ENCODE results near the gene LHX3. TPM values are rescaled to one million over a fixed set of nuclear protein-coding genes. Genes with fewer than 3 reads are reported as not detected.

The LHX3 gene
- total and polyA plus RNA-seq, 2 of the 8 experiments (the other 6 are each of a cell fraction or from before 2014, with no cell fraction given): 0.02 TPM; not detected in 1

GRCh38 chr9:136248951-136249876 is 44.3 kb upstream of the LHX3 start (continued):
- TF ChIP-seq USF2 (IDR thresholded peaks at IDR 0.05; ENCODE audit: low read length) (no peak), E2F6 (IDR thresholded peaks at IDR 0.05) (no peak), SIRT6 (IDR thresholded peaks at IDR 0.05; ENCODE audit: low read length) (no peak), TEAD4 (IDR thresholded peaks at IDR 0.05; ENCODE audit: low read depth, low read length) (no peak), KDM1A (IDR thresholded peaks at IDR 0.05; ENCODE audit: borderline replicate concordance, low read length) (no peak), ATF2 (IDR thresholded peaks at IDR 0.05; ENCODE audit: low read length) (no peak), RNF2 (IDR thresholded peaks at IDR 0.05; ENCODE audit: borderline replicate concordance, low read depth, low read length, missing control alignments, poor library complexity, severe bottlenecking) (no peak), PHF8 (conservative IDR thresholded peaks at IDR 0.05; ENCODE audit: low read depth, low read length) (no peak), YY1 (IDR thresholded peaks at IDR 0.05; ENCODE audit: low read depth, low read length) (no peak), BACH1 (IDR thresholded peaks at IDR 0.05; ENCODE audit: low read length) (no peak), SIX5 (IDR thresholded peaks at IDR 0.05; ENCODE audit: low read depth, low read length) (no peak), TCF12 (IDR thresholded peaks at IDR 0.05; ENCODE audit: low read depth, low read length) (no peak)

Measured in H1 (cell line).